Immature natural killer cell (primary cell): Measurements from ENCODE around the gene SLC7A8. TPM values are rescaled to one million over a fixed set of nuclear protein-coding genes. Genes with fewer than 3 reads are reported as not detected.
"Not testable (repeated sequence)": the region's sequence is repeated elsewhere in the genome, so short reads cannot be mapped to it uniquely, and the experiment has no call there.

Experiments
- DNase-seq, 3 donors: peaks; one replicate each; pipeline ENCODE4 v3.0.0; 2022; ENCODE audit warnings: mixed read lengths in 1 of 3
- H3K27ac Mint-ChIP-seq, 6 donors: one replicate each; pipeline ENCODE4 v1.8.0; 2020; ENCODE audit warnings: mixed read lengths in 6 of 6, mild to moderate bottlenecking in 5 of 6, inconsistent platforms in 4 of 6, moderate library complexity in 3 of 6
- H3K27me3 Mint-ChIP-seq, 3 donors: one replicate each; pipeline ENCODE4 v1.8.0; 2020 to 2021; ENCODE audit warnings: low read depth in 3 of 3, mild to moderate bottlenecking in 3 of 3, mixed read lengths in 3 of 3, moderate library complexity in 3 of 3, inconsistent platforms in 1 of 3
- H3K36me3 Mint-ChIP-seq, 3 donors: one replicate each; pipeline ENCODE4 v1.8.0; 2020; ENCODE audit warnings: mixed read lengths in 3 of 3, inconsistent platforms in 2 of 3, mild to moderate bottlenecking in 2 of 3
- H3K4me1 Mint-ChIP-seq, 2 donors: one replicate each; pipeline ENCODE4 v1.8.0; 2020; ENCODE audit warnings: inconsistent platforms in 2 of 2, mild to moderate bottlenecking in 2 of 2, mixed read lengths in 2 of 2, moderate library complexity in 1 of 2
- H3K4me3 Mint-ChIP-seq, 5 donors: one replicate each; pipeline ENCODE4 v1.8.0; 2020; ENCODE audit warnings: mild to moderate bottlenecking in 5 of 5, mixed read lengths in 5 of 5, inconsistent platforms in 3 of 5, moderate library complexity in 3 of 5
- H3K9me3 Mint-ChIP-seq, 6 donors: one replicate each; pipeline ENCODE4 v1.8.0; 2020; ENCODE audit warnings: mild to moderate bottlenecking in 6 of 6, mixed read lengths in 6 of 6, inconsistent platforms in 4 of 6, moderate library complexity in 3 of 6
- polyA plus RNA-seq, 3 donors: library from polyadenylated mRNA; unstranded; fragments of 300-500 nt; fragmentation: Illumina TruSeq; gene quantifications; one replicate each; pipeline ENCODE4 v1.2.3, GENCODE V29; 2021

SLC7A8 gene
- polyA plus RNA-seq, result under 1 TPM in 1 of 3 donors, not detected in 2; 0.45 TPM

GRCh38 chr14:23183479-23183878 lies at the start of gene SLC7A8:
Gene SLC7A8, minus strand, starts transcription at chr14:23183660. Its CDS starts 746 bp downstream, at chr14:23182914.
- H3K27me3 Mint-ChIP-seq, result peaks cover 2 to 17% (median 14%) of the 10 kb centered on the region in 3 donors
- DNase-seq, result no peak

GRCh38 chr14:23232241-23232808 lies 48.9 kb upstream of the SLC7A8 start:
- not testable (repeated sequence) for H3K4me1 Mint-ChIP-seq, H3K9me3 Mint-ChIP-seq, H3K36me3 Mint-ChIP-seq, H3K4me3 Mint-ChIP-seq, H3K27ac Mint-ChIP-seq, H3K27me3 Mint-ChIP-seq, DNase-seq

More at GRCh38 chr14:23183479-23183878, at the start of gene SLC7A8:
- Mint-ChIP-seq H3K27ac (no peak within 1 kb of the TSS), H3K36me3 (no peaks in the 10 kb centered on the region), H3K9me3 (no peaks in the 10 kb centered on the region), H3K4me1 (peaks cover 0 to 2% of the 10 kb centered on the region in 2 donors), H3K4me3 (no peak within 1 kb of the TSS)

GRCh38 chr14:23228812-23229211 lies 45.4 kb upstream of the SLC7A8 start:
- peaks cover 2 to 10% (median 7%) of the 10 kb centered on the region in 3 donors for H3K27me3 Mint-ChIP-seq
- H3K4me3 Mint-ChIP-seq, result no peak overlapping the region
- no peak for DNase-seq
- H3K4me1 Mint-ChIP-seq, result no peaks in the 10 kb centered on the region
- H3K36me3 Mint-ChIP-seq, result peaks cover 0 to 3% (median 0%) of the 10 kb centered on the region in 3 donors
- H3K9me3 Mint-ChIP-seq, result no peaks in the 10 kb centered on the region
- H3K27ac Mint-ChIP-seq, result no peak overlapping the region

- H3K27me3 Mint-ChIP-seq, result peaks cover 4 to 10% (median 7%) of the 10 kb centered on the region in 3 donors
- no peak for DNase-seq
- H3K27ac Mint-ChIP-seq, result no peak overlapping the region
- no peaks in the 10 kb centered on the region for H3K4me1 Mint-ChIP-seq
- no peak overlapping the region for H3K4me3 Mint-ChIP-seq
- H3K9me3 Mint-ChIP-seq, result no peaks in the 10 kb centered on the region
- peaks cover 0 to 3% (median 0%) of the 10 kb centered on the region in 3 donors for H3K36me3 Mint-ChIP-seq
These were observed 44.1 kb upstream of the SLC7A8 start for GRCh38 chr14:23227566-23227965.

GRCh38 chr14:23224958-23225357 lies 41.5 kb upstream of the SLC7A8 start:
- H3K4me3 Mint-ChIP-seq, H3K9me3 Mint-ChIP-seq, H3K27ac Mint-ChIP-seq: not testable (repeated sequence)

GRCh38 chr14:23219075-23219474 lies 35.6 kb upstream of the SLC7A8 start:
- no peaks in the 10 kb centered on the region for H3K36me3 Mint-ChIP-seq

More at GRCh38 chr14:23224958-23225357, 41.5 kb upstream of the SLC7A8 start:
- not testable (repeated sequence) for DNase-seq, H3K4me1 Mint-ChIP-seq, H3K27me3 Mint-ChIP-seq, H3K36me3 Mint-ChIP-seq

GRCh38 chr14:23217032-23218020 lies 33.9 kb upstream of the SLC7A8 start:
- Mint-ChIP-seq H3K9me3 (no peaks in the 10 kb centered on the region), H3K36me3 (no peaks in the 10 kb centered on the region), H3K4me1 (no peaks in the 10 kb centered on the region), H3K27me3 (peaks cover 1 to 6% (median 6%) of the 10 kb centered on the region in 3 donors), H3K27ac (no peak overlapping the region), H3K4me3 (no peak overlapping the region)
- DNase-seq, result no peak

More at GRCh38 chr14:23219075-23219474, 35.6 kb upstream of the SLC7A8 start:
- H3K9me3 Mint-ChIP-seq, result no peaks in the 10 kb centered on the region
- H3K27ac Mint-ChIP-seq, result no peak overlapping the region
- peaks cover 1 to 8% (median 6%) of the 10 kb centered on the region in 3 donors for H3K27me3 Mint-ChIP-seq
- DNase-seq, result no peak
- no peak overlapping the region for H3K4me3 Mint-ChIP-seq
- no peaks in the 10 kb centered on the region for H3K4me1 Mint-ChIP-seq

GRCh38 chr14:23215421-23215820 lies 32.0 kb upstream of the SLC7A8 start:
- H3K4me1 Mint-ChIP-seq, result no peaks in the 10 kb centered on the region
- H3K27ac Mint-ChIP-seq, result no peak overlapping the region
- no peaks in the 10 kb centered on the region for H3K9me3 Mint-ChIP-seq
- DNase-seq, result no peak
- H3K36me3 Mint-ChIP-seq, result no peaks in the 10 kb centered on the region
- peaks cover 1 to 14% (median 6%) of the 10 kb centered on the region in 3 donors for H3K27me3 Mint-ChIP-seq
- H3K4me3 Mint-ChIP-seq, result no peak overlapping the region

GRCh38 chr14:23209651-23210423 lies 26.4 kb upstream of the SLC7A8 start:
- no peak overlapping the region for H3K4me3 Mint-ChIP-seq
- DNase-seq, result no peak
- no peak overlapping the region for H3K27ac Mint-ChIP-seq
- H3K9me3 Mint-ChIP-seq, result no peaks in the 10 kb centered on the region
- peaks cover 0 to 17% (median 0%) of the 10 kb centered on the region in 3 donors for H3K27me3 Mint-ChIP-seq
- H3K4me1 Mint-ChIP-seq, result no peaks in the 10 kb centered on the region
- H3K36me3 Mint-ChIP-seq, result no peaks in the 10 kb centered on the region

- DNase-seq, result no peak
- Mint-ChIP-seq H3K4me3 (no peak overlapping the region), H3K27ac (no peak overlapping the region), H3K36me3 (no peaks in the 10 kb centered on the region), H3K9me3 (no peaks in the 10 kb centered on the region), H3K27me3 (peaks cover 0 to 23% (median 0%) of the 10 kb centered on the region in 3 donors), H3K4me1 (no peaks in the 10 kb centered on the region)
These were observed 24.9 kb upstream of the SLC7A8 start for GRCh38 chr14:23208324-23208723.

GRCh38 chr14:23207146-23207540 lies 23.7 kb upstream of the SLC7A8 start:
- no peaks in the 10 kb centered on the region for H3K4me1 Mint-ChIP-seq
- DNase-seq, result no peak
- no peak overlapping the region for H3K27ac Mint-ChIP-seq
- no peaks in the 10 kb centered on the region for H3K9me3 Mint-ChIP-seq
- H3K4me3 Mint-ChIP-seq, result no peak overlapping the region
- no peaks in the 10 kb centered on the region for H3K36me3 Mint-ChIP-seq
- peaks cover 0 to 21% (median 0%) of the 10 kb centered on the region in 3 donors for H3K27me3 Mint-ChIP-seq

GRCh38 chr14:23206422-23207145 lies 23.1 kb upstream of the SLC7A8 start:
- Mint-ChIP-seq H3K27me3 (peaks cover 0 to 18% (median 0%) of the 10 kb centered on the region in 3 donors), H3K4me1 (no peaks in the 10 kb centered on the region), H3K9me3 (no peaks in the 10 kb centered on the region), H3K27ac (no peak overlapping the region), H3K36me3 (no peaks in the 10 kb centered on the region), H3K4me3 (no peak overlapping the region)
- no peak for DNase-seq

GRCh38 chr14:23202001-23202400 lies 18.5 kb upstream of the SLC7A8 start:
- H3K27me3 Mint-ChIP-seq, result peaks cover 0 to 7% (median 2%) of the 10 kb centered on the region in 3 donors
- DNase-seq, result no peak
- no peaks in the 10 kb centered on the region for H3K4me1 Mint-ChIP-seq
- H3K27ac Mint-ChIP-seq, result no peak overlapping the region
- H3K4me3 Mint-ChIP-seq, result no peak overlapping the region
- H3K36me3 Mint-ChIP-seq, result no peaks in the 10 kb centered on the region
- H3K9me3 Mint-ChIP-seq, result no peaks in the 10 kb centered on the region
